Loucy (cell line): ENCODE data around the gene TRAF3.

Experiments
- H2AFZ ChIP-seq: fragments of 200-600 bp; sonication (generic); 2 replicates; pipeline ENCODE4 v1.6.0; 2016; ENCODE audit warnings: antibody characterized with exemption, mild to moderate bottlenecking, low read length, moderate library complexity
- H3F3A ChIP-seq: fragments of 200-600 bp; 2 replicates; pipeline ENCODE4 v1.6.0; 2016; ENCODE audit warnings: antibody characterized with exemption, low read depth, mild to moderate bottlenecking
- H3K27me3 ChIP-seq: fragments of 200-600 bp; sonication (generic); 2 replicates; pipeline ENCODE4 v1.6.1; 2014; ENCODE audit warnings: low read length, mild to moderate bottlenecking; ENCODE audit not compliant: insufficient read depth, poor library complexity, severe bottlenecking
- H3K36me3 ChIP-seq: fragments of 200-600 bp; sonication (generic); 2 replicates; pipeline ENCODE4 v1.6.1; 2016; ENCODE audit warnings: low read length; ENCODE audit not compliant: insufficient read depth
- H3K4me1 ChIP-seq: fragments of 200-600 bp; sonication (generic); 2 replicates; pipeline ENCODE4 v1.5.1; 2014; ENCODE audit warnings: low read length, mild to moderate bottlenecking; ENCODE audit not compliant: insufficient read depth, poor library complexity, severe bottlenecking
- H3K4me2 ChIP-seq: fragments of 200-600 bp; sonication (generic); 2 replicates; pipeline ENCODE4 v1.6.0; 2014; ENCODE audit warnings: antibody characterized with exemption, low read length, low read depth, mild to moderate bottlenecking; ENCODE audit not compliant: poor library complexity, severe bottlenecking
- H3K4me3 ChIP-seq: fragments of 200-600 bp; sonication (generic); 2 replicates; pipeline ENCODE4 v1.5.1; 2014; ENCODE audit warnings: low read length, mild to moderate bottlenecking, mixed read lengths; ENCODE audit not compliant: poor library complexity, severe bottlenecking
- H3K79me2 ChIP-seq: fragments of 200-600 bp; sonication (generic); 2 replicates; pipeline ENCODE4 v1.6.1; 2014; ENCODE audit warnings: low read length; ENCODE audit not compliant: insufficient read depth
- H3K9ac ChIP-seq: fragments of 200-600 bp; sonication (generic); 2 replicates; pipeline ENCODE4 v1.6.0; 2014; ENCODE audit warnings: mild to moderate bottlenecking, low read depth, low read length, moderate library complexity; ENCODE audit not compliant: poor library complexity, severe bottlenecking
- H3K9me2 ChIP-seq: fragments of 200-600 bp; sonication (generic); replicated peaks from 2 replicates; pipeline ENCODE4 v1.6.1; 2016; ENCODE audit warnings: low read depth, low read length, mixed read lengths
- H3K9me3 ChIP-seq: fragments of 200-600 bp; sonication (generic); 2 replicates; pipeline ENCODE4 v1.6.1; 2014; ENCODE audit warnings: mild to moderate bottlenecking, antibody characterized with exemption, low read length, low read depth; ENCODE audit not compliant: insufficient read depth
- H4K20me1 ChIP-seq: fragments of 200-600 bp; sonication (generic); 2 replicates; pipeline ENCODE4 v1.6.0; 2014; ENCODE audit warnings: antibody characterized with exemption, low read length, mild to moderate bottlenecking; ENCODE audit not compliant: insufficient read depth, poor library complexity, severe bottlenecking
- EZH2phosphoT487 ChIP-seq: fragments of 200-600 bp; IDR thresholded peaks from 2 replicates; pipeline ENCODE4 v1.6.1; 2018; ENCODE audit warnings: antibody characterized with exemption, mild to moderate bottlenecking, moderate library complexity, borderline replicate concordance
- TF ChIP-seq, protein P1 (sequence below): fragments of 200-600 bp; sonication (generic); conservative IDR thresholded peaks from 2 replicates; pipeline ENCODE4 v1.5.1; 2014; ENCODE audit warnings: mild to moderate bottlenecking, antibody characterized with exemption, low read length

TRAF3 gene

DNA sequence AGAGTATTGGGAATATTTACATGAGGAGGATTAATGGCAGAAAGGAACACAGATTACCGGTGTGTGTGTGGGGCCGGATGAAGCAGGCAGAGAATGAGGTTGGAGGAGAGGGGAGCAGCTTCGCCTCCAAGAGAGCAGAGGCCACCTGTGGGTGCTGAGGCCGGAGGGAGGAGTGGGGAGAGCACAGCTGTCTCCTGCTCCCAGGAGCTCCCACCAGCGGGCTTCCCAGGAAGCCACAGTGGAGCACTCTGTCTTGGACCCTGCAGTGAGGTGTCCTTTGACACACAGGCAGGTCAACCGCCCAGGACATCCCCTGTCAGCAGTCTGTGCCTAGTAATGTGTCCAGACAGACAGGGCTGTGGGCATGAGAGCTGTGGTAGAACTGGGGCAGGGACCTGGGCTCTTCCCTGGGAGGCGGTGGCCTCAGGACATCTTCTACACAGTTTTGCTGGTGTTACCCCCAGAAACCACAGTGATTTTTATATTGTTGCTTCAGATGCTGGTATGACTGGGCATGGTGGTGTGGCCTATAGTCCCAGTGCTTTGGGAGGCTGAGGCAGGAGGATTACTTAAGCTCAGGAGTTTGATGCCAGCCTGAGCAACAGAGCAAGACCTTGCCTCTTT, 126.8 kb downstream of the TRAF3 start:
- H3K9me2 ChIP-seq, result no peaks in the 10 kb centered on the region
- H2AFZ ChIP-seq, result no peak overlapping the region
- no peaks in the 10 kb centered on the region for H3K27me3 ChIP-seq
- H3K4me3 ChIP-seq, result no peak overlapping the region
- H3F3A ChIP-seq, result no peaks in the 10 kb centered on the region
- H3K9ac ChIP-seq, result no peak overlapping the region
- TF ChIP-seq, protein P1, sequence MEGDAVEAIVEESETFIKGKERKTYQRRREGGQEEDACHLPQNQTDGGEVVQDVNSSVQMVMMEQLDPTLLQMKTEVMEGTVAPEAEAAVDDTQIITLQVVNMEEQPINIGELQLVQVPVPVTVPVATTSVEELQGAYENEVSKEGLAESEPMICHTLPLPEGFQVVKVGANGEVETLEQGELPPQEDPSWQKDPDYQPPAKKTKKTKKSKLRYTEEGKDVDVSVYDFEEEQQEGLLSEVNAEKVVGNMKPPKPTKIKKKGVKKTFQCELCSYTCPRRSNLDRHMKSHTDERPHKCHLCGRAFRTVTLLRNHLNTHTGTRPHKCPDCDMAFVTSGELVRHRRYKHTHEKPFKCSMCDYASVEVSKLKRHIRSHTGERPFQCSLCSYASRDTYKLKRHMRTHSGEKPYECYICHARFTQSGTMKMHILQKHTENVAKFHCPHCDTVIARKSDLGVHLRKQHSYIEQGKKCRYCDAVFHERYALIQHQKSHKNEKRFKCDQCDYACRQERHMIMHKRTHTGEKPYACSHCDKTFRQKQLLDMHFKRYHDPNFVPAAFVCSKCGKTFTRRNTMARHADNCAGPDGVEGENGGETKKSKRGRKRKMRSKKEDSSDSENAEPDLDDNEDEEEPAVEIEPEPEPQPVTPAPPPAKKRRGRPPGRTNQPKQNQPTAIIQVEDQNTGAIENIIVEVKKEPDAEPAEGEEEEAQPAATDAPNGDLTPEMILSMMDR, result no peak
- no peak for TF ChIP-seq EZH2phosphoT487
- H3K79me2 ChIP-seq, result no peaks in the 10 kb centered on the region
- no peaks in the 10 kb centered on the region for H4K20me1 ChIP-seq
- H3K4me1 ChIP-seq, result no peaks in the 10 kb centered on the region
- no peaks in the 10 kb centered on the region for H3K9me3 ChIP-seq
- no peak overlapping the region for H3K4me2 ChIP-seq
- H3K36me3 ChIP-seq, result peaks cover 10% of the 10 kb centered on the region; the same call in 1 of the 2 replicates

DNA sequence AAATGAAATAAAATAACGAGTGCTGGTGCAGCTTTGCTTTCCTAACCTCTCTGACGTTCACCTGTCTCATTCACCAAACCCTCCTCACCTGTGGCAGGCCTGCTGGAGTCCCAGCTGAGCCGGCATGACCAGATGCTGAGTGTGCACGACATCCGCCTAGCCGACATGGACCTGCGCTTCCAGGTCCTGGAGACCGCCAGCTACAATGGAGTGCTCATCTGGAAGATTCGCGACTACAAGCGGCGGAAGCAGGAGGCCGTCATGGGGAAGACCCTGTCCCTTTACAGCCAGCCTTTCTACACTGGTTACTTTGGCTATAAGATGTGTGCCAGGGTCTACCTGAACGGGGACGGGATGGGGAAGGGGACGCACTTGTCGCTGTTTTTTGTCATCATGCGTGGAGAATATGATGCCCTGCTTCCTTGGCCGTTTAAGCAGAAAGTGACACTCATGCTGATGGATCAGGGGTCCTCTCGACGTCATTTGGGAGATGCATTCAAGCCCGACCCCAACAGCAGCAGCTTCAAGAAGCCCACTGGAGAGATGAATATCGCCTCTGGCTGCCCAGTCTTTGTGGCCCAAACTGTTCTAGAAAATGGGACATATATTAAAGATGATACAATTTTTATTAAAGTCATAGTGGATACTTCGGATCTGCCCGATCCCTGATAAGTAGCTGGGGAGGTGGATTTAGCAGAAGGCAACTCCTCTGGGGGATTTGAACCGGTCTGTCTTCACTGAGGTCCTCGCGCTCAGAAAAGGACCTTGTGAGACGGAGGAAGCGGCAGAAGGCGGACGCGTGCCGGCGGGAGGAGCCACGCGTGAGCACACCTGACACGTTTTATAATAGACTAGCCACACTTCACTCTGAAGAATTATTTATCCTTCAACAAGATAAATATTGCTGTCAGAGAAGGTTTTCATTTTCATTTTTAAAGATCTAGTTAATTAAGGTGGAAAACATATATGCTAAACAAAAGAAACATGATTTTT, 128.2 kb downstream of the TRAF3 start:
- Histone ChIP-seq H3K9ac (no peak overlapping the region), H3K4me1 (no peaks in the 10 kb centered on the region), H2AFZ (no peak overlapping the region), H3K79me2 (no peaks in the 10 kb centered on the region), H4K20me1 (no peaks in the 10 kb centered on the region), H3K9me2 (no peaks in the 10 kb centered on the region), H3F3A (no peaks in the 10 kb centered on the region), H3K4me2 (no peak overlapping the region), H3K36me3 (peaks cover 10% of the 10 kb centered on the region; the same call in 1 of the 2 replicates), H3K9me3 (no peaks in the 10 kb centered on the region), H3K4me3 (no peak overlapping the region), H3K27me3 (no peaks in the 10 kb centered on the region)
- TF ChIP-seq, protein P1, result no peak
- no peak for TF ChIP-seq EZH2phosphoT487

DNA sequence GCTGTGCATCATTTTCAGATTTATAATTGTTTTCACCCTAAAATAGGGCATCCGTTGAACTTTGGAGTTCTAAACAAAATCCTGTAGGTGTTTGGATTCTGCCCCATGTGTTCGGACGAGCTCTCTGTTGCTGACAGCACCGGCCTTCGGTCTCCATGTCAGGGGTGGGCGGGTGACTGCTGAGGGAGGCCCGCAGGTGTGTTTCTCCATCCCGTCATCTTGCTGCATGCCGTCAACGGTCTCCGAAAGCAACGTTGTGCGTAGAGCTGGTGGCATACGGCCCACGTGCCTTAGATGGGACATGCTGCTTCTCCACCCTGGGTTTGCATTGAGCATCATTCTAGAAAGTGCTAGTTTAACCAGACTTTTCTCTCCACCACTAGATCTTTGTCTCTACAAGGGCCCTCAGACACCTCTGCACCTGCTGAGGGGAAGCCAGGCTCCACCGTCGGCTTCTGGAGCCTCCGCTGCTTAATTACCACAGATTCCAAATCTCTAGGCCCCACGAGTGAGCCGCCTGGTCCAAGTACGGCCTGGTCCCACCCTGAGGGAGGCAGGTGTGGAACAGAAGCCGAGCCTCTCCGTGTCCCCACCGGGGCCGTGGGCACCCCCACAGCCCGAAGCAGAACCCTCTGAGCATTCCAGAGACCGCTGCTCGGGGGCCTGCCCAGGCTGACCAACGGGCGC, 129.5 kb downstream of the TRAF3 start:
- Histone ChIP-seq H3F3A (no peaks in the 10 kb centered on the region), H3K9me3 (no peaks in the 10 kb centered on the region), H3K27me3 (no peaks in the 10 kb centered on the region), H3K9me2 (no peaks in the 10 kb centered on the region), H4K20me1 (no peaks in the 10 kb centered on the region), H3K4me3 (no peak overlapping the region), H3K9ac (no peak overlapping the region), H3K4me2 (no peak overlapping the region), H2AFZ (no peak overlapping the region), H3K36me3 (peaks cover 10% of the 10 kb centered on the region; the same call in 1 of the 2 replicates), H3K79me2 (no peaks in the 10 kb centered on the region), H3K4me1 (no peaks in the 10 kb centered on the region)
- TF ChIP-seq, protein P1, result no peak
- TF ChIP-seq EZH2phosphoT487, result no peak
